Left lobe of liver (tissue), 2 donors: ENCODE data around the gene BRSK2. TPM values are rescaled to one million over a fixed set of nuclear protein-coding genes. Genes with fewer than 3 reads are reported as not detected.

Experiments used
- ATAC-seq: fragments of 200-7000 bp; cut with Tn5 transposase; one replicate; pipeline ENCODE4 v1.9.1; 2020; ENCODE audit warnings: mild to moderate bottlenecking, moderate library complexity
- DNase-seq: peaks from one replicate; pipeline ENCODE4 v3.0.0-alpha.2; 2020; ENCODE audit warnings: low spot score
- total RNA-seq: library from RNA; stranded (reverse); gene quantifications from one replicate; pipeline ENCODE4 v1.2.1, GENCODE V29; 2021
- donor health status: DM: no; HTN: no; CAD: no; lungs with moderate emphysema.
- donor health status: DM: no; HTN: yes; CAD: no.

Gene BRSK2
- total RNA-seq, 1 donor from 2014 or later, result 0.18 TPM

- DNase-seq (no peak), ATAC-seq (no peak)
Observed at GRCh38 chr11:1487851-1488574, 98.3 kb downstream of the BRSK2 start.

GRCh38 chr11:1488575-1489180 lies 98.9 kb downstream of the BRSK2 start:
- peak; percentile 27 for ATAC-seq
- DNase-seq, result no peak

GRCh38 chr11:1490651-1491050 lies 100.9 kb downstream of the BRSK2 start:
- no peak for ATAC-seq
- no peak for DNase-seq

- ATAC-seq, result no peak
- DNase-seq, result no peak
Observed at GRCh38 chr11:1491379-1491778, 101.6 kb downstream of the BRSK2 start.

GRCh38 chr11:1493650-1494244 lies 104.0 kb downstream of the BRSK2 start:
- ATAC-seq (no peak), DNase-seq (no peak)

- DNase-seq (no peak), ATAC-seq (peak; percentile 72)
Observed at GRCh38 chr11:1494650-1495049, 104.9 kb downstream of the BRSK2 start.

DNA sequence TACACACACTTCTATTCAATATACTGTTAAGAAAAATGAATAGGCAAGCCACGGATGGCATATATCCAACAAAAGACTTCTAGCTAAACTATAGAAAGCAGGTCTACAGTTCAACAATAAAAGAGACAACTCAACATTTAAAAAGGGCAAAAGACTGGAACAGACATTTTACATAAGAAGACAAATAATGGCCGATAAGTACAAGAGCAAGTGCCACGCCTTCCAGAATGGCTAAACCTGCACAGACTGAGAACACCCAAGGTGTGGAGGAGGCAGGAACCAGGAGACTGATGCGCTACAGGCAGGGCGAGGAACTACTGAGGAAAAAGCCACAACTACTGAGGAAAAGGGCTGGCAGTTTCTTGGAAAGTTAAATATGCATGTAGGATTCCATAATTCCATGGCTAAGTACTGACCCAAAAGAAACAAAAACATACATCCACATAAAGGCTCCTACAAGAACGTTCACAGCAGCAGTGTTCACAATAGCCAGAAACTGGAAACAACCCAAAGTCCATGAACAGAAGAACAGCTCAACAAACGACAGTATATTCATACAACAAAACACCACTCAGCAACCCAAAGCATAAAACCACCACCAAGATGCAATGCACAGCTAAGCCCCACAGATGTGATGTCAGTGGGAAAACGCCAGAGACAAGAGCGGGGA lies 106.5 kb downstream of the BRSK2 start:
- DNase-seq (no peak), ATAC-seq (no peak)

DNA sequence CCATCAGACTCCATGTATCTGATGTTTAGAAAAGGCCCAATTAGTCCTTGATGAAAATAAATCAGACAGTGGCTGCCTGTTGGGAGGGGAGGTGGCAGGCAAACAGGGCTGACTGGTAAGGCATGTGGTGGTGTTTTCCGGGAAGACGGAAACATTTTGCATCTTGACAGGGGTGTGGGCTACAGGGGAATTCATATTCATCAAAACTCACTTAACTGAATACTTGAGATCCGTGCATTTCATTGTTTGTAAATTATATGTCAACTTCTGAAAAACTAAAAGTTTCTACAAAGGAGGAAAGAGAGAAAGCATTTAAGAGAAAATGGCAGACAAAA lies 107.0 kb downstream of the BRSK2 start:
- ATAC-seq, result no peak
- no peak for DNase-seq

DNA sequence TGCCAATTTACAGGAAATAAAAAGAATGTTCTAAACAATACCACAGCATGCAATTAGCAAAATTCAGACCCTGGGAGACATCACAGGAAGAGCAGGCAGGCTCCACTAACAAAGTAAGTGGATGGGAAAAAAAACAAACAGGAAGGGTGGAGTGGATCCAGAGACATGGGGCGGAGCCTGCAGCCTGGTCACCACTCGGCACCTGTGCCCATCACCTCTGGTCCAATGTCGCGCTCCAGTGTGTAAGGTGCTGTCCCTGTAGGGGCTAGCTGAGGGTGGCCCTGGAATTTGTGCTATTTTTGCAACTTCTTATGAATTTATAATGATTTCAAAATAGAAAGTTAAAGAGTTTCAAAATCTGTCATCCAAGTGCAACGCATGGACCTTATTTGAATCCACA lies 107.9 kb downstream of the BRSK2 start:
- ATAC-seq (no peak), DNase-seq (no peak)

DNA sequence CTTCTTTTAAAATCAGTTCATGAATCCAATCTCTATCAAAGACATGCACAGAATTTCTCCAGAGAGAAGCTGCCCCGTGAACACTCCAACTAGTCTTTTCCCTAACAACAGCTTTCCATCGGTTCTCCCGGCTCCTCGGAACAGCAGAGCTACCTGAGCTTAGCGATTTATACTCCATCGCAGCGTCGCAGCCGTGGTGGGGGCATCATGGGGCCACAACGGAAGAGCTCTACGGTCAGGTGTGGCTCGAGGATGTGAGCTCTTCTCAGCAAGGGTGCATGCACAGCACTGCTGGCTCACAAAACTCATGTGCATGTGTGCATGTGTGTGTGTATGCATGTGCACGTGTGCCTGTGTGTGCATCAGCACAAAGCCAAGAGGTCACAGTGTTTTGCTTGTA lies 108.5 kb downstream of the BRSK2 start:
- no peak for ATAC-seq
- no peak for DNase-seq

DNA sequence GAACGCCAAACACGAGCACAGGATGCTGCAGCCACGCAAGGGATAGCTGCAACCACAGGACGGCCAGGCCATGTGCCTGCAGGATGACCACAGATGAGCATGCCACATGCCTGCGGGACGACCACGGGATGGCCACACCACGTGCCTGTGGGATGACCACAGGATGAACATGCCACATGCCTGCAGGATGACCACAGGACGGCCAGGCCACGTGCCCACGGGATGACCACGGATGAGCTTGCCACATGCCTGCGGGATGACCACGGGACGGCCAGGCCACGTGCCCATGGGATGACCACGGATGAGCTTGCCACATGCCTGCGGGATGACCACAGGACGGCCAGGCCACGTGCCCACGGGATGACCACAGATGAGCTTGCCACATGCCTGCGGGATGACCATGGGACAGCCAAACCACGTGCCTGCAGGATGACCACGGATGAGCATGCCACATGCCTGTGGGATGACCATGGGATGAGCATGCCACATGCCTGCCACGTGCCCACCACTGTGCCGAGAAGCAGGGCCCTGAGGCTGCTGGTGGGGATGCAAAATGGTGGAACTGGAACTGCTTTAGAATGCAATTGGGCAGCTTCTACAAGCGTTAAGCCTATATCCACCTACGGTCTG lies 109.6 kb downstream of the BRSK2 start:
- DNase-seq, result no peak
- no peak for ATAC-seq

GRCh38 chr11:1499899-1500298 lies 110.2 kb downstream of the BRSK2 start:
- DNase-seq, result no peak
- no peak for ATAC-seq

DNA sequence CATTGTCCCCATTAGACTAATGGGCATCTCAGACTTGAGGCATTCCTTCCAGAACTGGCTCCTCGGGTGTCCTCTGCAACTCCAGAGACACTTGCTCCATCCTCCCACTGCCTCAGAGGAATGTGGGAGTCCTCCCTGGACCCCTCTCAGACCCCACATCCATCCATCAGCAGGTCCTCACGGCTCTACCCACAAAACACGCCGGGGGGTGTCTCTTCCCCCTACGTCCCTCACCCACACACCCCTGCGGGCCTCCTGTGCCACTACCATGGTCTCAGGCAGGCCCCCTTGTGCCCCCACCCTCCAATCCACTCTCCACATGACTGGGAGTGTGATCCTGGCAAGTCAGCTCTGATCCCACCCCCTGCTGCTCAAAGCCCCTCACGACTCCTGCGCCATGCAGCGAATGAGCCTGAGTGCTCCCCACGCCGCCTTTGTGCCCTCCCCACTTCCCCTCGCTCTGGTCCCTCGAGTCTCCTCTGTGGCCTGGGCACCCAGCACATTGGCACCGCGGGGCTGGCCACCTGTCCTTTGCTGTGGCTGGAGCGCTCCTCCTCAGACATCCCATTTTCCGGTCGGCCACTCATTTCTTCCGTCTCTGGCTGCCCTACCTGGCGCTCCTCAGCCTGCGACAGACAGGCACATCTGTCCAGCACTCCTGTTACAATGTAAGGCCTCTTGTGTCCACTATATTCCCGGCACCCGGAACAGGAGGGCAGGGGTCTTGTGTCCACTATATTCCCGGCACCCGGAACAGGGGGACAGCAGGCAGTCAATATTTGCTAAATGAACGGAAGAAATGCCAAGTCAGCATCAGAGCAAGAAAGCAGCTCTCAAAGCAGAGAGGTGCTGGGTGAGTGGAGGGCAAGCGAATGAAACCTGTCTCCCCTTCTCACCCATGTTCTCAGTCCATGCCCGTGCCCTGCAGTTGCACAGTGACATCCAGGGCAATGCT lies 111.0 kb downstream of the BRSK2 start:
- DNase-seq (no peak), ATAC-seq (no peak)

DNA sequence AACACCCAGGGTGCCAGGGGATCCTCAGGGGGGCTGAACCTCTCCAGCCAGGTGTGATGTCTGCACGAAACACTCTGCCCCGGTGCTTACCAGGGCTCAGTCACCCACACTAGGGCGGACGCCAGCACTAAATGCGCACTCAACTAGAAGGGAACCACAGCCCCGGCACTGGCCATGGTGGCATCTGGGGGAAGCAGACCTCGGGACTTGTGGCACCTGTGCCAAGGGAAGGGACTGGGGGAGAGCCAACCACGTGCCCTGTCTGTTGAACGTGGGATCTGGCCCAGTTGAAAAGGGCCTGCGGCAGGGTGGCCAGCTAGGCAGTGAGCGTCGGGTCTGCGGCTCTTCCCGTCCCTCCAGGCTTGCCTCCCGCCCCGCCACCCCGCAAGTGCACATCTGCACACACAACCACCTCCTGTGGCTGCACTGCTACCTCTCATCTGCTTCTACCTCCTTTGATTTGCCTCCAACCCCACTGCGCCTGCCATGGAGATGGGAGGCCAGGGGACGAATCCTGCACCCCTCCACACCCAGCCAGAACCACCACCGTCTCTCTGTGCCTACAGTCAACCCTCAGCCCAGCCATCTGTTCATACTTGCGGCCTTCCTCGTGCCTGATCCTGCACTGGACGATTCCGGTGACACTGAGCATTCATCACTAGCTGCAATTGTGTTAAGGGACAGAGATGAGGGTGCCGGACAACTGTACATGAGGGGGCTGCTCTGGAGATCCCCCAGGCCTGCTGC lies 111.9 kb downstream of the BRSK2 start:
- ATAC-seq (no peak), DNase-seq (no peak)

- no peak for ATAC-seq
- DNase-seq, result no peak
Observed at GRCh38 chr11:1502168-1502953, 112.6 kb downstream of the BRSK2 start.

- ATAC-seq, result peak; percentile 12
- no peak for DNase-seq
Observed at GRCh38 chr11:1502954-1503707, 113.4 kb downstream of the BRSK2 start.

- DNase-seq (no peak), ATAC-seq (peak; percentile 51)
Observed at GRCh38 chr11:1503708-1504104, 114.0 kb downstream of the BRSK2 start.

- no peak for DNase-seq
- ATAC-seq, result no peak
Observed at GRCh38 chr11:1504138-1504537, 114.4 kb downstream of the BRSK2 start.
